Liver (tissue), 3 donors: ENCODE results near the gene ELF4.

ENCODE experiments used
- RAD21 ChIP-seq, 2 donors: IDR thresholded peaks; 2 replicates each; pipeline ENCODE4 v1.6.1; 2016; ENCODE audit warnings: antibody characterized with exemption in 2 of 2, mild to moderate bottlenecking in 2 of 2
- RXRA ChIP-seq, 2 donors: IDR thresholded peaks; 2 replicates each; pipeline ENCODE4 v1.6.1; 2017 to 2018; ENCODE audit warnings: antibody characterized with exemption in 2 of 2, mild to moderate bottlenecking in 1 of 2
- ZBTB33 ChIP-seq: IDR thresholded peaks from 2 replicates; pipeline ENCODE4 v1.6.1; 2016; ENCODE audit warnings: antibody characterized with exemption
- TF ChIP-seq, protein P1 (sequence below): fragments of 150-350 bp; IDR thresholded peaks from 2 replicates; pipeline ENCODE4 v1.5.1; 2017; ENCODE audit warnings: improper control_type of control experiment, low read depth, low read length; ENCODE audit not compliant: missing input control
- TF ChIP-seq, protein P2 (sequence below): IDR thresholded peaks from 2 replicates; pipeline ENCODE4 v1.6.1; 2016; ENCODE audit warnings: antibody characterized with exemption, mild to moderate bottlenecking
- donor health status: healthy.
- donor health status: healthy.

DNA sequence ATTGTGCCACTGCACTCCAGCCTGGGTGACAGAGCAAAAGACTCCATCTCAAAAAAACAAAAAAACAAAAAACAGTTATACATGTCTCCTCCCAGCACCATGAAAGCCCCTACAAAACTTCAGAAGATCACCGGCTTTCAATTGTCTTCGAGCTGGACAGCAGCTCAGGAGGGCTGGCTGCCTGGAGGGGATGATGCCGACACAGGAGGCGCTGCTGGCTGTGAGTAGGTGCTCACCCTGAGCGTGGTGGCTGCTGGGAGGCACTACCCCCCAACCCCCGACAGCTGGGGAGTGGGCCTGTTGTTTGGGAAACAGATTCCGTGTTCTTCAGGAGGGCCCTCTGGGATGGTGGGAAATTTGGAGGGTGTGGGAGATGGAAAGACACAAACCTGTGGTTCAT, 6.9 kb upstream of the ELF4 start:
- TF ChIP-seq, protein P1, sequence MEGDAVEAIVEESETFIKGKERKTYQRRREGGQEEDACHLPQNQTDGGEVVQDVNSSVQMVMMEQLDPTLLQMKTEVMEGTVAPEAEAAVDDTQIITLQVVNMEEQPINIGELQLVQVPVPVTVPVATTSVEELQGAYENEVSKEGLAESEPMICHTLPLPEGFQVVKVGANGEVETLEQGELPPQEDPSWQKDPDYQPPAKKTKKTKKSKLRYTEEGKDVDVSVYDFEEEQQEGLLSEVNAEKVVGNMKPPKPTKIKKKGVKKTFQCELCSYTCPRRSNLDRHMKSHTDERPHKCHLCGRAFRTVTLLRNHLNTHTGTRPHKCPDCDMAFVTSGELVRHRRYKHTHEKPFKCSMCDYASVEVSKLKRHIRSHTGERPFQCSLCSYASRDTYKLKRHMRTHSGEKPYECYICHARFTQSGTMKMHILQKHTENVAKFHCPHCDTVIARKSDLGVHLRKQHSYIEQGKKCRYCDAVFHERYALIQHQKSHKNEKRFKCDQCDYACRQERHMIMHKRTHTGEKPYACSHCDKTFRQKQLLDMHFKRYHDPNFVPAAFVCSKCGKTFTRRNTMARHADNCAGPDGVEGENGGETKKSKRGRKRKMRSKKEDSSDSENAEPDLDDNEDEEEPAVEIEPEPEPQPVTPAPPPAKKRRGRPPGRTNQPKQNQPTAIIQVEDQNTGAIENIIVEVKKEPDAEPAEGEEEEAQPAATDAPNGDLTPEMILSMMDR: no peak
- no peak for TF ChIP-seq ZBTB33
- TF ChIP-seq, protein P2, sequence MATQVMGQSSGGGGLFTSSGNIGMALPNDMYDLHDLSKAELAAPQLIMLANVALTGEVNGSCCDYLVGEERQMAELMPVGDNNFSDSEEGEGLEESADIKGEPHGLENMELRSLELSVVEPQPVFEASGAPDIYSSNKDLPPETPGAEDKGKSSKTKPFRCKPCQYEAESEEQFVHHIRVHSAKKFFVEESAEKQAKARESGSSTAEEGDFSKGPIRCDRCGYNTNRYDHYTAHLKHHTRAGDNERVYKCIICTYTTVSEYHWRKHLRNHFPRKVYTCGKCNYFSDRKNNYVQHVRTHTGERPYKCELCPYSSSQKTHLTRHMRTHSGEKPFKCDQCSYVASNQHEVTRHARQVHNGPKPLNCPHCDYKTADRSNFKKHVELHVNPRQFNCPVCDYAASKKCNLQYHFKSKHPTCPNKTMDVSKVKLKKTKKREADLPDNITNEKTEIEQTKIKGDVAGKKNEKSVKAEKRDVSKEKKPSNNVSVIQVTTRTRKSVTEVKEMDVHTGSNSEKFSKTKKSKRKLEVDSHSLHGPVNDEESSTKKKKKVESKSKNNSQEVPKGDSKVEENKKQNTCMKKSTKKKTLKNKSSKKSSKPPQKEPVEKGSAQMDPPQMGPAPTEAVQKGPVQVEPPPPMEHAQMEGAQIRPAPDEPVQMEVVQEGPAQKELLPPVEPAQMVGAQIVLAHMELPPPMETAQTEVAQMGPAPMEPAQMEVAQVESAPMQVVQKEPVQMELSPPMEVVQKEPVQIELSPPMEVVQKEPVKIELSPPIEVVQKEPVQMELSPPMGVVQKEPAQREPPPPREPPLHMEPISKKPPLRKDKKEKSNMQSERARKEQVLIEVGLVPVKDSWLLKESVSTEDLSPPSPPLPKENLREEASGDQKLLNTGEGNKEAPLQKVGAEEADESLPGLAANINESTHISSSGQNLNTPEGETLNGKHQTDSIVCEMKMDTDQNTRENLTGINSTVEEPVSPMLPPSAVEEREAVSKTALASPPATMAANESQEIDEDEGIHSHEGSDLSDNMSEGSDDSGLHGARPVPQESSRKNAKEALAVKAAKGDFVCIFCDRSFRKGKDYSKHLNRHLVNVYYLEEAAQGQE: no peak
- TF ChIP-seq RXRA (IDR thresholded peaks at IDR 0.05): no peak
- TF ChIP-seq RAD21 (IDR thresholded peaks at IDR 0.05): no peak
